ENCODE results near the gene SORL1-AS1.
"Not testable (repeated sequence)": the region's sequence is repeated elsewhere in the genome, so short reads cannot be mapped to it uniquely, and the experiment has no call there.

SORL1-AS1 gene

GRCh38 chr11:121452609-121453150 lies at the start of gene SORL1-AS1:
Gene SORL1-AS1 (minus strand): TSS chr11:121452967.
- DNase-seq (ENCODE audit: low spot score), result no peak

GRCh38 chr11:121500717-121501116 lies 48.0 kb upstream of the SORL1-AS1 start:
- no peak for DNase-seq (ENCODE audit: low spot score)

GRCh38 chr11:121500275-121500674 lies 47.5 kb upstream of the SORL1-AS1 start:
- no peak for DNase-seq (ENCODE audit: low spot score)

- no peak for DNase-seq (ENCODE audit: low spot score)
Measured at GRCh38 chr11:121499405-121499804, 46.6 kb upstream of the SORL1-AS1 start.

GRCh38 chr11:121497176-121497998 lies 44.6 kb upstream of the SORL1-AS1 start:
- peak; percentile 56 for DNase-seq (ENCODE audit: low spot score)

GRCh38 chr11:121494355-121495099 lies 41.8 kb upstream of the SORL1-AS1 start:
- no peak for DNase-seq (ENCODE audit: low spot score)

GRCh38 chr11:121489823-121490222 lies 37.1 kb upstream of the SORL1-AS1 start:
- no peak for DNase-seq (ENCODE audit: low spot score)

- DNase-seq (ENCODE audit: low spot score), result no peak
Measured at GRCh38 chr11:121488641-121489040, 35.9 kb upstream of the SORL1-AS1 start.

- DNase-seq (ENCODE audit: low spot score), result no peak
Measured at GRCh38 chr11:121488170-121488569, 35.4 kb upstream of the SORL1-AS1 start.

- no peak for DNase-seq (ENCODE audit: low spot score)
Measured at GRCh38 chr11:121487191-121487590, 34.4 kb upstream of the SORL1-AS1 start.

GRCh38 chr11:121486054-121486453 lies 33.3 kb upstream of the SORL1-AS1 start:
- no peak for DNase-seq (ENCODE audit: low spot score)

GRCh38 chr11:121485216-121485615 lies 32.4 kb upstream of the SORL1-AS1 start:
- DNase-seq (ENCODE audit: low spot score), result no peak

GRCh38 chr11:121483805-121484480 lies 31.2 kb upstream of the SORL1-AS1 start:
- DNase-seq (ENCODE audit: low spot score), result no peak

- DNase-seq (ENCODE audit: low spot score), result peak; percentile 20
Measured at GRCh38 chr11:121482231-121483129, 29.7 kb upstream of the SORL1-AS1 start.

GRCh38 chr11:121481484-121482230 lies 28.9 kb upstream of the SORL1-AS1 start:
- DNase-seq (ENCODE audit: low spot score), result not testable (repeated sequence)

- no peak for DNase-seq (ENCODE audit: low spot score)
Measured at GRCh38 chr11:121479698-121480238, 27.0 kb upstream of the SORL1-AS1 start.

- DNase-seq (ENCODE audit: low spot score), result peak; percentile 68
Measured at GRCh38 chr11:121478895-121479697, 26.3 kb upstream of the SORL1-AS1 start.

- no peak for DNase-seq (ENCODE audit: low spot score)
Measured at GRCh38 chr11:121478226-121478894, 25.6 kb upstream of the SORL1-AS1 start.
